ENCODE measurements around the gene METTL9. TPM values are rescaled to one million over a fixed set of nuclear protein-coding genes. Genes with fewer than 3 reads are reported as not detected.

Gene METTL9
- total and polyA plus RNA-seq, 9 of the 15 experiments (the other 6 are each of a cell fraction or from before 2014, with no cell fraction given), result 12.2 to 107 (median 79.1) TPM

DNA sequence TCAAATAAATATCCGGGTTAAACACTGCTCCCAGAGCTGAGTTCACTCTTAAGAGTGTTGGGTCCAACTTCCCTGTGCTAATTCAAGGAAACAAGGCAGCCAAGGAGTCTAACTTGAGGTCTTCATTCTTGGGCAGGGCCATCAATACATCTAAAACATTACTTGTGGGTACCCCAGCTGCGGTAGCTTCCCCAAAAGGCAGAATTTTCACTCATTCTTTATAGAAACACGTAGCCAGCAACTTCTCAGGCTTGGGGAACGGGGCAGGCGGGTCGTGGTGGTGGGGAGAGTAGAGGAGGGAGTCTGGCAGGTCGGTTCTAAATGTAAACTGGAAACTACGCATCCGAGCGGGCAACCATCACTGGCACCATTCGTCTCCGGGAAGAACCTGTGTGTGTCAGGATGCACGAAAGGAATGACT is 666 bp upstream of the METTL9 start:
- Histone ChIP-seq H3K9me1 (ENCODE audit: control insufficient read depth, insufficient read depth, low read length) (no peaks in the 10 kb centered on the region), H2AFZ (ENCODE audit: low read depth, low read length) (peak overlapping the region; percentile 98), H3K36me3 (ENCODE audit: control insufficient read depth, insufficient read depth, low read length) (no peaks in the 10 kb centered on the region), H3K9ac (ENCODE audit: insufficient read depth in 1 of 2, low read depth in 2 of 2, low read length in 2 of 2) (peak overlapping the region; percentile 97 to 98), H3K4me1 (replicated peaks in 1 of 2; ENCODE audit: control insufficient read depth in 2 of 2, insufficient read depth in 2 of 2, low read length in 2 of 2) (peaks cover 14 to 15% of the 10 kb centered on the region in 2 experiments; a peak in 4 of 5 replicates), H3K27me3 (ENCODE audit: control insufficient read depth in 2 of 2, insufficient read depth in 2 of 2, low read length in 2 of 2) (no peaks in the 10 kb centered on the region), H3K4me2 (ENCODE audit: insufficient read depth, low read length) (peak overlapping the region; percentile 93), H3K9me3 (replicated peaks; ENCODE audit: control insufficient read depth, insufficient read depth, low read depth, low read length) (no peaks in the 10 kb centered on the region), H4K20me1 (replicated peaks; ENCODE audit: control insufficient read depth, insufficient read depth, low read length) (no peaks in the 10 kb centered on the region), H3K79me2 (ENCODE audit: control insufficient read depth, insufficient read depth, low read length) (peaks cover 38% of the 10 kb centered on the region), H3K27ac (ENCODE audit: extremely low read depth, low read depth, low read length) (peak overlapping the region; percentile 82), H3K4me3 (peak overlapping the region; percentile 88)
- DNase-seq (ENCODE audit: extremely low read depth in 1 of 4, low spot score in 3 of 4) (peak in 2 of 4 experiments; percentile 20 to 36), FAIRE-seq (no peak), ATAC-seq (peak; percentile 15)
- TSS peak; percentile 96 for BruUV-seq (replicated peaks)
- intact Hi-C loops (cut with micrococcal nuclease) (no loop called here), in situ Hi-C loops (cut with MboI) (loop anchor here (25.0 kb wide), 1 partner anchor 964 kb away; no protein-coding TSS in a partner anchor)
- CTCF ChIA-PET (ENCODE audit: low intra/inter-chr PET ratio), result interaction anchor here (1.0 kb wide), 1 partner anchor 41 kb away, joined by 3 read pairs; no protein-coding TSS in a partner anchor
- 4% methylated on average over 13 of the region's 13 CpGs for WGBS (ENCODE audit: insufficient coverage, low coverage, missing lambda C conversion rate)
- TF ChIP-seq FOXA1 (IDR thresholded peaks at IDR 0.05; ENCODE audit: borderline replicate concordance) (no peak), ZNF197 (CRISPR knock-in tag; IDR thresholded peaks at IDR 0.05; ENCODE audit: low read depth) (no peak), ZNF263 (CRISPR knock-in tag; IDR thresholded peaks at IDR 0.05; ENCODE audit: borderline replicate concordance) (no peak), LARP7 (IDR thresholded peaks at IDR 0.05) (no peak)
- TF ChIP-seq, protein P1, sequence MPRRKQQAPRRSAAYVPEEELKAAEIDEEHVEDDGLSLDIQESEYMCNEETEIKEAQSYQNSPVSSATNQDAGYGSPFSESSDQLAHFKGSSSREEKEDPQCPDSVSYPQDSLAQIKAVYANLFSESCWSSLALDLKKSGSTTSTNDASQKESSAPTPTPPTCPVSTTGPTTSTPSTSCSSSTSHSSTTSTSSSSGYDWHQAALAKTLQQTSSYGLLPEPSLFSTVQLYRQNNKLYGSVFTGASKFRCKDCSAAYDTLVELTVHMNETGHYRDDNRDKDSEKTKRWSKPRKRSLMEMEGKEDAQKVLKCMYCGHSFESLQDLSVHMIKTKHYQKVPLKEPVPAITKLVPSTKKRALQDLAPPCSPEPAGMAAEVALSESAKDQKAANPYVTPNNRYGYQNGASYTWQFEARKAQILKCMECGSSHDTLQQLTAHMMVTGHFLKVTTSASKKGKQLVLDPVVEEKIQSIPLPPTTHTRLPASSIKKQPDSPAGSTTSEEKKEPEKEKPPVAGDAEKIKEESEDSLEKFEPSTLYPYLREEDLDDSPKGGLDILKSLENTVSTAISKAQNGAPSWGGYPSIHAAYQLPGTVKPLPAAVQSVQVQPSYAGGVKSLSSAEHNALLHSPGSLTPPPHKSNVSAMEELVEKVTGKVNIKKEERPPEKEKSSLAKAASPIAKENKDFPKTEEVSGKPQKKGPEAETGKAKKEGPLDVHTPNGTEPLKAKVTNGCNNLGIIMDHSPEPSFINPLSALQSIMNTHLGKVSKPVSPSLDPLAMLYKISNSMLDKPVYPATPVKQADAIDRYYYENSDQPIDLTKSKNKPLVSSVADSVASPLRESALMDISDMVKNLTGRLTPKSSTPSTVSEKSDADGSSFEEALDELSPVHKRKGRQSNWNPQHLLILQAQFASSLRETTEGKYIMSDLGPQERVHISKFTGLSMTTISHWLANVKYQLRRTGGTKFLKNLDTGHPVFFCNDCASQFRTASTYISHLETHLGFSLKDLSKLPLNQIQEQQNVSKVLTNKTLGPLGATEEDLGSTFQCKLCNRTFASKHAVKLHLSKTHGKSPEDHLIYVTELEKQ (CRISPR knock-in tag; IDR thresholded peaks at IDR 0.05), result no peak
- TF ChIP-seq, protein P2, sequence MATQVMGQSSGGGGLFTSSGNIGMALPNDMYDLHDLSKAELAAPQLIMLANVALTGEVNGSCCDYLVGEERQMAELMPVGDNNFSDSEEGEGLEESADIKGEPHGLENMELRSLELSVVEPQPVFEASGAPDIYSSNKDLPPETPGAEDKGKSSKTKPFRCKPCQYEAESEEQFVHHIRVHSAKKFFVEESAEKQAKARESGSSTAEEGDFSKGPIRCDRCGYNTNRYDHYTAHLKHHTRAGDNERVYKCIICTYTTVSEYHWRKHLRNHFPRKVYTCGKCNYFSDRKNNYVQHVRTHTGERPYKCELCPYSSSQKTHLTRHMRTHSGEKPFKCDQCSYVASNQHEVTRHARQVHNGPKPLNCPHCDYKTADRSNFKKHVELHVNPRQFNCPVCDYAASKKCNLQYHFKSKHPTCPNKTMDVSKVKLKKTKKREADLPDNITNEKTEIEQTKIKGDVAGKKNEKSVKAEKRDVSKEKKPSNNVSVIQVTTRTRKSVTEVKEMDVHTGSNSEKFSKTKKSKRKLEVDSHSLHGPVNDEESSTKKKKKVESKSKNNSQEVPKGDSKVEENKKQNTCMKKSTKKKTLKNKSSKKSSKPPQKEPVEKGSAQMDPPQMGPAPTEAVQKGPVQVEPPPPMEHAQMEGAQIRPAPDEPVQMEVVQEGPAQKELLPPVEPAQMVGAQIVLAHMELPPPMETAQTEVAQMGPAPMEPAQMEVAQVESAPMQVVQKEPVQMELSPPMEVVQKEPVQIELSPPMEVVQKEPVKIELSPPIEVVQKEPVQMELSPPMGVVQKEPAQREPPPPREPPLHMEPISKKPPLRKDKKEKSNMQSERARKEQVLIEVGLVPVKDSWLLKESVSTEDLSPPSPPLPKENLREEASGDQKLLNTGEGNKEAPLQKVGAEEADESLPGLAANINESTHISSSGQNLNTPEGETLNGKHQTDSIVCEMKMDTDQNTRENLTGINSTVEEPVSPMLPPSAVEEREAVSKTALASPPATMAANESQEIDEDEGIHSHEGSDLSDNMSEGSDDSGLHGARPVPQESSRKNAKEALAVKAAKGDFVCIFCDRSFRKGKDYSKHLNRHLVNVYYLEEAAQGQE (IDR thresholded peaks at IDR 0.05; ENCODE audit: borderline replicate concordance), result no peak
- TF ChIP-seq, protein P2 (CRISPR knock-in tag; IDR thresholded peaks at IDR 0.05; ENCODE audit: low read depth), result no peak
- POLR2A ChIA-PET, result interaction anchor here (0.7 to 1.6 kb wide), 3 partner anchors 9 to 20 kb away, joined by 3 to 4 read pairs (median 3); no protein-coding TSS in a partner anchor

Measured in K562 (cell line).